LHCN-M2 (cell line): Measurements from ENCODE around the gene CD300LF. TPM values are rescaled to one million over a fixed set of nuclear protein-coding genes. Genes with fewer than 3 reads are reported as not detected.

ENCODE experiments used
- DNase-seq: peaks from one replicate; pipeline ENCODE4 v3.0.0-alpha.2; 2012; ENCODE audit warnings: low read depth
- total RNA-seq: library from RNA; depleted of rRNA; stranded (reverse); fragments of >200 nt; gene quantifications from 2 replicates; pipeline ENCODE4 v1.2.3, GENCODE V29; 2014

The CD300LF gene
- total RNA-seq, 1 experiment from 2014 or later, result not detected

DNA sequence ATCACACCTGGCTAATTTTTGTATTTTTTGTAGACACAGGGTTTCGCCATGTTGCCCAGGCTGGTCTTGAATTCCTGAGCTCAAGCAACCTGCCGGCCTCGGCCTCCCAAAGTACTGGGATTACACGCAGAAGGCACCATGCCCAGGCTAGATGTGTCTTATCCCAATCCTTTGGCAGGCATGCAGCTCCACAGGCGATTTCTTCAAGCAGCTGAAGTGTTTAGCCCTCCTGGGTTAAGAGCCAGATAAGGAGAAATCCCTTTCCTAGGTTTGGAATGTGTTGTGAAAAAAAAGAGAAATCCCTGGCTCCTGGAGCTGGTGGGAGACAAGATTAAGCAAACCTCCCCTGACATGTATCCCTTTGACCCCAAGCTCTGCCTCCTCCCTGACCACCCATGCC lies 33.7 kb upstream of the CD300LF start:
- DNase-seq, result no peak

- DNase-seq, result no peak
Observed at GRCh38 chr17:74745548-74746177, 32.9 kb upstream of the CD300LF start.

DNA sequence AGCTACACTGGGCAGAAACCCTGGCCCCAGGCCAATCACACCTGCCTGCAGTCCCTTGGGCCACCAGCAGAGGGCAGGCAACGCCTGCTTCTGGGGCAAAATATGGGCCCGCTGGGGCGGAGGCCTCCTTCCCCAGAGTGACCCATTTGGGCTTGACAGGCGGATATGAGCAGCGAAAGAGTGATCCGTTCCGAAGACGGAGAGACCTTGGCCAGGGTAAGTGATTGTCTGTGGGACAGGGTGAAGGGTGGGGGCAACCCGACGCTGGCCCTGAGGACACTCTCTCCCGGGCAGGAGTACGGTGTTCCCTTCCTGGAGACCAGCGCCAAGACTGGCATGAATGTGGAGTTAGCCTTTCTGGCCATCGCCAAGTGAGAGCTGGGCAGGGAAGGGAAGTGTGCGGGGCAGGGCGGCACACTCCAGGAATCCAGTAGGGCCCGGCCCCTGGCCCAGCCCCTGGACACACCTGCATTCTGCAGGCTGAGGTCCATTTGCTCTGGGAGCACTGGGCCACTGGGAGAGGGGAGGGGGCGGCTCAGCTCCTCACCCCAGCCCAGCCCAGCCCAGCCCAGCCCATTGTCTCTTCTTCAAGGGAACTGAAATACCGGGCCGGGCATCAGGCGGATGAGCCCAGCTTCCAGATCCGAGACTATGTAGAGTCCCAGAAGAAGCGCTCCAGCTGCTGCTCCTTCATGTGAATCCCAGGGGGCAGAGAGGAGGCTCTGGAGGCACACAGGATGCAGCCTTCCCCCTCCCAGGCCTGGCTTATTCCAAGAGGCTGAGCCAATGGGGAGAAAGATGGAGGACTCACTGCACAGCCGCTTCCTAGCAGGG lies 32.2 kb upstream of the CD300LF start:
- peak; percentile 56 for DNase-seq

GRCh38 chr17:74744349-74744713 lies 31.6 kb upstream of the CD300LF start:
- DNase-seq, result no peak

DNA sequence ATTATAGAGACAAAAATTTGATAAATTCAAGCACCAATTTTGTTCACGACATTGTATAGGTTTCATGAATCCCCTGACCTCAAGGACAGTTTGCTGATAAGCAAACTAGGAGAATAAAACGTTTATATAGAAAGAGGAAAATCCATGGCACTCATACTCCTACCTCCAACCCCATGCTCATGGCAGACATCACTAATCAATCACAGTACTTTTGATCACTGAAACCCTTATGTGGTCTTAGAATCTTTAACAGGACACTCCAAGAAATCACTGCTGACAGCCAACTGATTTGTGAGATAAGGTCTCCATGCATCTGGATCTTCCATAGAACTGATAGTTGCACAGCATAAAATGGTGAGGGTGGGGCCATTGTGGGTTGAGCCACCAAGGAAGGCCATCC lies 31.0 kb upstream of the CD300LF start:
- no peak for DNase-seq

DNA sequence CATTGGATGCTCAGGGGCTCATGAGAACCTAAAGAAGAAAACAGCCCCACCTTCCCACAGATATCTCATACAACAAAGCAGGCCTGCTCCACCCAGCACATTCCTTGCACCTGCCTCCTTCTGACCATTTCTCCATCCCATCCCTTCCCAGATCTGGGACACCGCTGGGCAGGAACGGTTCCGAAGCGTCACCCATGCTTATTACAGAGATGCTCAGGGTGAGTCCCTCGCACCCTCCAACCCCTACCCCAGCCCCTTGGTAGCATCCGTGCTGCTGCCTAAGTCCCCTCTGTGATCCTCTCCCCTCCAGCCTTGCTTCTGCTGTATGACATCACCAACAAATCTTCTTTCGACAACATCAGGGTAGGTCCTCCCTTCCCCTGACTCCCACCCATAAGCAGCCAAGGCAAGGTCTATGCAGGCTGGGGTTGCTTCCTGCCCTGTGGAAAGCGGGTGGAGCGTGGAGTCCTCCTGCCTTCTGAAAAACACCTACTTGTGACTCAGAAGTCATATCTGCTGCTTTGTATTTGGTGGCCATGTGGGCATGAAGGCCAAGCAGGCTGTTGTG lies 30.3 kb upstream of the CD300LF start:
- no peak for DNase-seq

DNA sequence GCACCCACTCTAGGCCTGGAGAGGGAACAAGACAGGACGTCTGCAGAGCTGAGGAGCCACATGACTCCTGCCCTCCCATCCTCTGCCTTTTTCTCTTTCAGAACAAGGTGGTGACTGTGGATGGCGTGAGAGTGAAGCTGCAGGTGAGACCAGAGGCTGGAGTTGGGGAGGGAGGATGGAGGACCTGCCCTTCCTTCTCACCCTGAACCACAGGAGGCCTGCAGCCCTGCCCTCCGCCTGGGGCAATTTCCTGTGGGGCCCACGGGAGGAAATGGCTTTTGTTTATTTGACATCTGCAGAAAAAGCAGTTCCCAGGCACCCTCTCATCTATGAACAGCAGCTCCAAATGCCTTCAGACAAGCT lies 29.4 kb upstream of the CD300LF start:
- DNase-seq, result no peak

- DNase-seq, result no peak
Observed at GRCh38 chr17:74740641-74741387, 28.1 kb upstream of the CD300LF start.

DNA sequence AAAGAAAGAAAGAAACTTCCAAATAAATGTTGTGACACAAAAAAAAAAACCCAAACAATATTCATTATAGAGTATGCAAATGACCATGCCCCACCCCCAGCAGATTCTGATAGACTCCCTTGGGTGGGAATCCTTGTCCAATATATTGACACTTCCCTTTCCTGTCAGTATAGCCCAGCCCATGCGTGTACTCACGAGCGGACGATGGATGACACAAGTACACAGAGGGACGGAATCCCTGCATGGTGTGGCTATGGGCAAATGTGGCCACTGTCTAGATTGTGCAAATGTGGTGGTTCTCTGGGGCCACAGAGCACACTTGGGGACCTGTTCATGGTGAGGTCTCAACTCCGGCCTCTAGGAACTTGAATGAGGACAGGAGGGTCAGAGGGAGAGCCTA lies 27.4 kb upstream of the CD300LF start:
- DNase-seq, result no peak

DNA sequence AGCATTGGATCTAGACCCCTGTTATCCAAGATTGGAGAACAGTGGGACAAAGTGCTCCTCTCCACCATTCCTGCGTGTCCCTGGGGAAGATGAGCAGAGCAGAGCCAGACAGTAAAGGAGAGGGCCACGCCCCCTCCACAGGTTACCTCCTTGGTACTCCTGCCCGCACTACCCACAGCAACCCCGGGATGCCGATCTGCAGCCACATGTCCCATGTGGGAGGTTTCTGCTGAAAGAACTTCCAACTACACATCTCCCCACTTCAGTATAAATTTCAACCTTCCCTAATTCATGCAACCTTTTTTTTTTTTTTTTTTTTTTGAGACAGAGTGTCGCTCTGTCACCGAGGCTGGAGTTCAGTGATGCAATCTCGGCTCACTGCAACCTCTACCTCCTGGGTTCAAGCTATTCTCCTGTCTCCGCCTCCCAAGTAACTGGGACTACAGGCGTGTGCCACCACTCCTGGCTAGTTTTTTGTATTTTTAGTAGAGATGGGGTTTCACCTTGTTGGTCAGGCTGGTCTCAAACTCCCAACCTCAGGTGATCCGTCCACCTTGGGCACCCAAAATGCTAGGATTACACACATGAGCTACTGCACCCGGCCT lies 26.6 kb upstream of the CD300LF start:
- DNase-seq, result no peak

- DNase-seq, result peak; percentile 65
Observed at GRCh38 chr17:74738051-74738996, 25.6 kb upstream of the CD300LF start.

DNA sequence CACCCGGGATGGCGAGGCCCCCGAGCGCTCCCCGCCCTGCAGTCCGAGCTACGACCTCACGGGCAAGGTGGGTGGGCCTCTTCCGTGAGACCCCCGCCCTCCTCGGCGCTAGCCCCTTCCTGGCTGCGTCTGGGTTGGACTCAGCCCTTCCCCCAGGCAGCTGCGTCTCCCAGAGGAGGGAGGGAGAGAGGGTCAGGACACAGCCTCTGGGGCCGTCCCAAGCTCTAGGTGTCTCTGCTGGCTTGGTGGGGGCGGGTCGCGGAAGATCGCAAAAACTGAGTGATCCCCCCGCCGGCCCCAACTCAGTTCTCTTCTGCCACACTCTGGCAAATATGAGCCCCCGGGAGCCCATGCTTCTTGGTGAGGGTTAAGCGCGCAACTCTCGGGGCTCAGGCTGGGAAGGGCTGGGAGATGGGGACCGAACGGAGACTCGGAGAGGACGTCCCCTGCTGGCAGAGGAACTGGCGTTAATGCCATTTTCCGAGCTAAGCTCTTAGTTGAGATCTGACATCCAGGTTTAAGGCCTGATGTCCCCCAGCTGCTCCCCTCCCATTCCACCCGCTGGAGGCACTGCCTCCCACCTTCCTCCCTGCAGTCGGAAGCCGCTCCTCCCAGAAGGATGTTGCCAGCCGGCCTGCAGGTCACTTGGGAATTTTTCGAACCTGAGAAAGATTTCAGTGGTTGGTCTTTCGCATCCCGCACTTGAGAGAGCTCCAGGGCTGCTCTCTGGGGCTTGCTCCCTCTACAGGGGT lies 24.8 kb upstream of the CD300LF start:
- no peak for DNase-seq

- no peak for DNase-seq
Observed at GRCh38 chr17:74736513-74737298, 24.0 kb upstream of the CD300LF start, which contains the start of gene RAB37. RAB37 (plus strand) TSS chr17:74737256; CDS start chr17:74737273, 17 bp downstream.

- no peak for DNase-seq
Observed at GRCh38 chr17:74734256-74734655, 21.5 kb upstream of the CD300LF start.

GRCh38 chr17:74733365-74734122 lies 20.8 kb upstream of the CD300LF start:
- no peak for DNase-seq

DNA sequence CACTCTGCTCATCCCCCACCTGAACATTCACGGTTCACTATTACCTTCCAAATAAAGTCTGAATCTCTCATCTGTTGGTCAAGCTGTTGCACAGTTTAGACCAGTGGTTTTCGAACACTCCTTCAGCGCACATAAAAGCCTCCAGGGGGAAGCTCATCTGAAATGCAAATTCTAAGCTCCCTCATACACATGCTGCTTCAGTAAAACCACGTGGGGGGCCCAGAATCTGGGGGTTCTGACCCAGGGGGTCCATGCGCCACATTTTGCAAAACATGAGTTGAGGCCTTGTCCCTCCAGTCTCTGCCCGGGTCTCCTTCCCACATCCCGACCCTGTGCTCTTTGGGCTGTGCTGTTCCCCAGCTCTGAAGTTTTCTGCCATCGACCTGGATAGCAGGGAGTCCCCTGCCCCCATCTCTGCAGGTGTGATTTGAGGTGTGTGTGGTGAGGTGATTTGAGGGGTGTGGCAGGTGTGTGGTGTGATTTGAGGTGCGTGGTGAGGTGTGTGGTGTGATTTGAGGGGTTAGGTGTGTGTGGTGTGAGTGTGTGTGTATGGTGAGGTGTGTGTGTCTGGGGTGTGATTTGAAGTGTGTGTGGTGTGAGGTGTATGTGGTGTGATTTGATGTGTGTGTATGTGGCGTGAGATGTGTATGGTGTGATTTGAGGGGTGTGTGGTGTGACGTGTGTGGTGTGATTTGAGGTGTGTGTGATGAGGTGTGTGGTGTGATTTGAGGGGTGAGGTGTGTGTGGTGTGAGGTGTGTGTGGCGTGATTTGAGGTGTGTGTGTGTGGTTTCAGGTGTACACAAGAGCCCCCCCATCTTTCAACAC lies 19.5 kb upstream of the CD300LF start:
- DNase-seq, result no peak

GRCh38 chr17:74731347-74731605 lies 18.6 kb upstream of the CD300LF start:
- DNase-seq, result no peak
